Stimulated activated CD4-positive, alpha-beta T cell treated with anti-CD3 and anti-CD28 coated beads, TNF-alpha, amount 100 ng/mL, for 1 hour (primary cell): Measurements from ENCODE around the gene TM4SF4.

ENCODE experiments used
- DNase-seq, 3 donors: peaks; one replicate each; pipeline ENCODE4 v3.0.0-alpha.2; 2020; ENCODE audit warnings: low read depth in 3 of 3, low spot score in 1 of 3

TM4SF4 gene

DNA sequence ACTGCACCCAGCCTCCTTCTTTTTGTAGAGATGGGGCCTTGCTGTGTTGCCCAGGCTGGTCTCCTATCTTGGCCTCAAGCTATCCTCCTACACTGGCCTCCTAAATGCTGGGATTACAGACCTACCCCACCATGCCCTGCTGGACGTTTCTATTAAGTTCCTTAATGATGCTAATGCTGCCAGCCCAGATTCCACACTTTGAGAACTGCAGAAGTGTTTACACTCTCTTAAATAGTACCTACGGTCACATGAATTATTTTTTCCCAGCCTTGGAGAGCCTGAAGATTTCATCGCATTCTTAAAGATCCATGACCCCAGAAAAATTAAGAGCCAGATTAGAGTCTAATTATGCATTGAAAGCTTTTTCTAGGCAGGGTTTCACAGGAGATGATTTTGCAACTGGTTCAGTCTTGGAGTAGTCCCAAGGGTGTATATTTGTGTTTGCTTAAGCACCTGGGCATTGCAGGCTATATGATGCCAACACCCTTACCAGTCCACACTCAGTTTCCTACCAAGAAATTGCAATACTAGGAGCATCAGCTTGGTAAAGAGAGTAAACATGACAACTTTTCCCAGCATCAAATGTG lies 36.6 kb downstream of the TM4SF4 start:
- DNase-seq, result no peak

DNA sequence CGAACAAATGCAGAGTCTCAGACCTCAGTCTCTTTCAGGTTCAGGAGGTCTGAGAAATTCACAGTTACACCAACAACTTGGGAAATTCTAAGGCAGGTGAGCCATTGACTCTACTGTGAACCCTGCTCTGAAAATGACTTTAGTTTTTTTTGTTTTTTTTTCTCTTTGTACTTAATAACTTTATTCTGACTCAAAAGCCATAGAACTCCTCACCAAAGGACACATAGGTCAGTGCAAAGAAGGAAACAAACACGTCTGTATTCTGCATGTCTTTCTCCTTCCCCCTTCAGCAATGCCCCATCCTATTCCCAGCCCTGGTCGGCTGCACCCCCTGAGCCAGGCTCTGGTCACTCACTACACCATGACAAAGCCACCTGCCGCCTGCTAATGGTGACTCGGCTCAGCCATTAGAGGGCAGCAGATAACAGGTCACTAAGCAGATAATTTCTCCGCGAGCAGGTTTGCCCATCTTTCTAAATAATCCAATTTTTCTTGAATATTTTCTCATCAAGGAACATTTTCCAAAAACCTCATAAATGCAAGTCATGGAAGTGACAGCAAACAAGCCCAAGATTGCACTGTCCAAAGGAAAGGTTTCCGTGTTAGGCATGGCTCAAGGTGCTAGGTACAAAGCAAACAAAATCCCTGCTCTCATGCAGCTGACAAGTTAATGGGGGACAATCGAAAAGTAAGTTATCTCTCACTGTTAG lies 37.7 kb downstream of the TM4SF4 start:
- DNase-seq, result no peak

- no peak for DNase-seq
Observed at GRCh38 chr3:149514471-149514870, 40.0 kb downstream of the TM4SF4 start.

GRCh38 chr3:149515249-149515648 lies 40.8 kb downstream of the TM4SF4 start:
- no peak for DNase-seq

DNA sequence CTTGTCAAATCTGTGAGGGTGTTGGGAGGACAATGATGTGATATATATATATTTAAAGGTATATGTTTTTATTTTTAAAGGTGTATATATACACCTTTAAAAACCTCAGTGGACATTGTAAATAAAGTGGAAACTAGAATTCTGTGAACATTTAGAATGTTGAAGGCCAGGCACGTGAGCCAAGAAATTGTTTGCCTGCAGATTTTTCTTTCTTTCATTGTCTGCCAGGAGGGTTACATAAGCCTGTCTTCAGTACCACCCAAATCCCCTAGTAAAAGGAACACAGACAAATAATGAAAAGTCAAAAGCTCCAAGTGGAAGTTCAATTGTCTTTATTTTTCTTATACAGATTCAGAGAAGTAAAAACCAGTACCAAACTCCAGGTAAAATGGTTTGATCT lies 42.4 kb downstream of the TM4SF4 start:
- no peak for DNase-seq

DNA sequence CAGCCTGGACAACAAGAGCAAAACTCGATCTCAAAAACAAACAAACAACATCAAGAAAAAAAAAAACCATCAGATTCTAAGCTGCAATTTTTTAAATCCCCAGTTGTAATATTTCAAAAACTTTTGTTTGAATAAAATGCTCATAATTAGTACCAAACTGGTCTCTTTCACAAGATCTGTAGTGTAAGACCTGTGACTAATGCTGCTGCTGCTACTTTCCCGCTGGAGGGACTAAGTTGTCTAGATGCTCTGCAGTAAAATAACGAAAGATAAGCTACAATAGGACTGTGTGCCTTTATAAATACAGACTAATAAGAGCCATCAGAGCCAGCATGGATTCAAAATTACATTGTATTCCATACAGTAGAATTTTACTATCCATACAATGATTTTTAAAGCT lies 45.4 kb downstream of the TM4SF4 start:
- DNase-seq, result no peak

DNA sequence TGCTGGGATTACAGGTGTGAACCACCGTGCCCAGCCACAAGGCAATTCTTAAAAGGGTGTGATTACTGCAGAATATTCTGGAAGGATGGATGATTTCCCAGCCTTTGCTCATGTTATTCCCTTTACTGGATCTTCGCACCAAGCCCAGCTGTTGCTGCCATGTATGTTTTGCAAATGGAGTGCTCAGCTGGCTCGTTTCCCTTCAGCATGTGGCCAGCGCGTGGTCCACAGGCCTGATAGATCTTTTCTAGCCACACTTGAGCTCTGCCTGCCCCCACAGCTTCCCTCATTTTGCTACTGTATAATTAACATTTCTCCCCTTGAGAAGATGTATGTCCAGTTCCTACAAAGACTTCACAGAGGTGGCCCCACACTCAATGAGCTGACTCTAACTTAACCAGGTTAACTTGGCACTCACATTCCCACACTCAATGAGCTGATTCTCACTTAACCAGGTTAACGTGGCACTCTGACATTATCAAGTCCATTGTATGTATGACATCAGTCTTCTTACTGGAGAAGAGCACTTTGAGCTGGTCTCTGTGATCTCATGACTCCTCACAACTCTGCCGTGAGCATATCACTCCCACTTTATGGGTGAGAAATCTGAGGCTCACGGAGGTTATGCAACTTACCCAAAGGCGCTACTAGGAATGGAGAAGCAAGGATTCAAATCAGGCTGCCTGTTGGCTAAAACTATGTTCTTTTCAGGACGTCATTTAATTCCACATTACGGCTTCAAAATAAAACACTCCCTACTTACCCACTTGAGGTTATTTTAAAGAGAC lies 49.2 kb downstream of the TM4SF4 start:
- no peak for DNase-seq

DNA sequence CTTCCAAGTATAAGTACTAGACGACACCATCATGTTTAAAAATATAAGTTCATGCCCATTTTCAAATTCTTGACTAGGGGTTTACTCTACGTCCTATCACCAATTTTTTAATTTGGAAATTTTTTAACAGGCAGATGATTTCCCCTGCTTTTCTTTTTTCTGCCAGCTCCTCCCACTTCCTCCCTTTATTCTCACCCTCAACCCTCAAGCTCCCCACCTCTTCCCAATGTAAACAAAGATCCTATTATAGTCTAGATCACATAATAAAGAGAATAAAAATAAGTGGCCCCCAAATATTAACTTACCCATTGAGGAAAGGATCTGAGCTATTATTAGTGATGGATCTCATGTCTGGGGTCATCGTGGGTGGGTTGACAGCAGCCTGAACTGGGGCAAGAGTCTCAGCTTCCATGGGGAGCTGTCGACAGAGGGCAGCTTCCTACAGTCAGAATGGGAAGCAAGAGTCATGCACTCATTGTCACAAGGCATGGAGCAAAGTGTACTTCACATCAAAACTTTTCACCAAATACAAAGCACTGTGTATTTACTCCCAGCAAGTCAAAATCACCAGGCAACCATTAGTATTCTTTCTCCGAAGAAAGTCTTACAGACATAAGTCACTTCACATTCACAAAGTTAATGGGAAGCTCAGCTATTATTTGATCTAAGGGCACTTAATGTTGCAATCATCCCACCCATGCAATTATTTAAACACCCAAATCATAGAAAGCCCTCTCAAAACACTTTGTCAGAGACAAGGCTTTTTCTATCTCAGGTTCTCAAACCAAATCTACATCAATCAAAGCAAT lies 53.2 kb downstream of the TM4SF4 start:
- no peak for DNase-seq

GRCh38 chr3:149528340-149528650 lies 53.8 kb downstream of the TM4SF4 start:
- DNase-seq, result no peak

- DNase-seq, result no peak
Observed at GRCh38 chr3:149529099-149529498, 54.6 kb downstream of the TM4SF4 start.

GRCh38 chr3:149532489-149533180 lies 58.1 kb downstream of the TM4SF4 start:
- no peak for DNase-seq

GRCh38 chr3:149534082-149534481 lies 59.6 kb downstream of the TM4SF4 start:
- no peak for DNase-seq

- DNase-seq, result no peak
Observed at GRCh38 chr3:149534671-149535332, 60.3 kb downstream of the TM4SF4 start.

DNA sequence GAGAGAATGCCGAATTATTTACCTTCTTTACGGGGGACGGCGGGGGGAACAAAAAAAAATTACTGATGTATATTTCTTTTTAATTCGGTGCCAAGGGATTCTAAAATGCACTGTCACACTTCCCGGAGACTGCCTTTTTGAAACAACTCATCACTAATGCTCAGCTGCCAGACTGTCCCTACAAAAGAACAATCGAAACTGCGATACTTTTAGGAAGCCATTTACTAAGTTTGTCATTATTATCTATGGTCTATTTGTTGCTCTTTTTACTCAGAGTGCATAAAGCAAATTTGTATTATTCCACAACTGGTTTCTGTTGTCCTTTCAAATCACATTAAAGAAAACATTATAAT lies 60.8 kb downstream of the TM4SF4 start:
- DNase-seq, result no peak

DNA sequence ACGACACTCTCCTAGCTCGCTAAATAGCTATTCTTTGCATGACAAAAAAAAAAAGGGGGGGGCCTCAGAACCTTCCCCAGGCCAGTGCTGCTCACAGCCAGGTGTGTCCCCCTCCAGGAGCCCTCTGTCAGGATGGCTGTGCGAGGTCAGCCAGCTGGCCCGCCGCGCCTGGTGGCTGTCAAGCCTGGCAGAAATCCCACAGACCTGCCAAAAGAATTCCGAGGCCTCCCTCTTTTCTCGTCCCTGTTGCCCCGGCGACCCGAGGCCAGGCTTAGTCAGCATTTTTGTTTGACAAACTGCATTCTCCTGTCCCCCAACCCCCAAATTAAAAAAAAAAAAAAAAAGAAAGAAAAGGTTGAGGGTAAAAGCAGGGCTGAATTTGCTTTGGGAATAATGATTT lies 61.9 kb downstream of the TM4SF4 start:
- DNase-seq, result no peak

- DNase-seq, result no peak
Observed at GRCh38 chr3:149538371-149538770, 63.9 kb downstream of the TM4SF4 start.

- DNase-seq, result no peak
Observed at GRCh38 chr3:149541091-149541491, 66.6 kb downstream of the TM4SF4 start.

DNA sequence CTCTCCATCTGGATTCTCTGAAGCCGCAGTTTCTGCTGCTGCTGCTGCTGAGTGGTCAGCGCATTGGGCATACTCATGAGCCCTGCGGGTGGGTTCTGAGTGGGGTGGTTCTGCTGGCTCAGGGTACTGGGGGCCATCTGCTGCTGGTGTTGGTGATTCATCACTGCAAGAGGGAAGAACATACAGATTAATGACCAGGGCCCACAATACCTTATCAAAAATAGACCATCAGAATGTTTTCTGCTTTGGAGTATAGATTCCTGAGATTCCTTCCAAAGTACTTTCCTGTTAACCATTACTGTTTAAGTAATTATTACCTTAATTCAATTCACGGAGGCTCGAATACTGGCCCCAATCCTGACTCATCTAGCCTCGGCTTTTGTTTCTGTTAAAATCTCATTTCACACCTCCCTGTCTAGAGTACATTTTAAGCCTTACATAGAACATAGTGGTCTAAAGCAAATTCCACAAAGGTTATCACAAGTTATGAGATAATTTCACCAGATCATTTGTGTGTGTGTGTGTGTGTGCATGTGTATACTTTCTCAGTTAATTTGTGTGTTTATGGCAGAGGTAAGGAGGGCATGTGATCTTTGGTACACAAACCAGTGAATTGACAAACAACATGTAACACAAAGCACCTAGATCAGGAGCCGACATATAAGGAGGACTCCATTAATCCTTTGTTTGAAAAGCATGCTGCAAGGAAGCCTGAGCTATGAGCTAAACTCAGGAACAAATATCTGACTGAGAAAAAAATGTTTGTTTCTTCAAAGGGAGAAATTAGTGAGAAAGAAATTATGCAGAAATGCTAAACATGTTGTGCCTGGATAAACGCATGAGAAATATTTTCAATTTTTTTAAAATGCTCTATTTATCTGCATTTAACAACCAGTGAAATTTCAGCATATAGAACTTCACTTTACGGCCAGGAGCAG lies 68.1 kb downstream of the TM4SF4 start:
- DNase-seq, result no peak

- no peak for DNase-seq
Observed at GRCh38 chr3:149545049-149545448, 70.6 kb downstream of the TM4SF4 start.

- DNase-seq, result no peak
Observed at GRCh38 chr3:149547413-149547812, 72.9 kb downstream of the TM4SF4 start.
